Heart right ventricle (tissue), 16 donors: ENCODE data around the gene MBTPS1. TPM values are rescaled to one million over a fixed set of nuclear protein-coding genes. Genes with fewer than 3 reads are reported as not detected.
A peak's percentile ranks its signal among the peaks of the same experiment; 100 is the strongest.

ENCODE experiments used
- ATAC-seq, 8 donors: fragments of 200-7000 bp; cut with Tn5 transposase; one replicate each; pipeline ENCODE4 v1.9.1; 2020; ENCODE audit warnings: mild to moderate bottlenecking in 8 of 8, moderate library complexity in 8 of 8, moderate number of reproducible peaks in 1 of 8
- DNase-seq, 2 donors: peaks; one replicate each; pipeline ENCODE4 v3.0.0-alpha.2; 2020
- H3K27ac ChIP-seq, 10 donors: fragments of 200-600 bp; sonication (generic) in 2 of 10; one replicate each; pipeline versions ENCODE4 v1.5.0 to v1.8.0; 2020 to 2022; ENCODE audit warnings: mild to moderate bottlenecking in 3 of 10
- H3K27me3 ChIP-seq, 7 donors: fragments of 200-600 bp; one replicate each; pipeline ENCODE4 v1.8.0; 2021 to 2022; ENCODE audit warnings: mild to moderate bottlenecking in 2 of 7
- H3K36me3 ChIP-seq, 9 donors: fragments of 200-600 bp; sonication (generic) in 1 of 9; one replicate each; pipeline versions ENCODE4 v1.5.0 to v1.8.0; 2020 to 2022; ENCODE audit warnings: mild to moderate bottlenecking in 2 of 9
- H3K4me1 ChIP-seq, 9 donors: fragments of 200-600 bp; sonication (generic) in 1 of 9; one replicate each; pipeline versions ENCODE4 v1.5.0 to v1.8.0; 2020 to 2022; ENCODE audit warnings: mild to moderate bottlenecking in 4 of 9
- H3K4me3 ChIP-seq, 10 donors: fragments of 200-600 bp; sonication (generic) in 2 of 10; one replicate each; pipeline versions ENCODE4 v1.5.0 to v1.8.0; 2020 to 2022; ENCODE audit warnings: mild to moderate bottlenecking in 7 of 10, moderate library complexity in 2 of 10
- H3K9me3 ChIP-seq, 11 donors: fragments of 200-600 bp in 10 of 11; sonication (generic) in 2 of 11; one replicate each; pipeline versions ENCODE4 v1.5.0 to v1.8.0; 2013 to 2022; ENCODE audit warnings: mild to moderate bottlenecking in 2 of 11, control low read depth in 1 of 11, moderate library complexity in 1 of 11
- CTCF ChIP-seq, 9 donors: fragments of 200-600 bp; sonication (generic) in 2 of 9; IDR thresholded peaks; one replicate each; pipeline versions ENCODE4 v1.5.0 to v1.8.0; 2021 to 2022; ENCODE audit warnings: antibody characterized with exemption in 9 of 9, mild to moderate bottlenecking in 5 of 9, moderate library complexity in 1 of 9
- WGBS, 2 donors: extraction: QIAGEN DNeasy Blood & Tissue Kit; methylation state at CpG; one replicate each; pipeline ENCODE4 v1.1.7; 2013; ENCODE audit warnings: inconsistent platforms in 1 of 2; 5-methylcytosine and 5-hydroxymethylcytosine counted together
- intact Hi-C, 10 donors: fragments of 100-400 bp; cut with DNase I; formaldehyde crosslinking; loops; one replicate each; pipeline versions ENCODE4 v1.11.1 to v1.14.2; 2022
- polyA plus RNA-seq, 2 donors: library from polyadenylated mRNA; stranded (reverse); fragments of 200-250 nt; gene quantifications; one replicate each; pipeline ENCODE4 v1.2.3, GENCODE V29; 2013
- total RNA-seq, 10 donors: library from RNA; stranded (reverse); fragmentation: NEBNext Ultra II Directional in 3 of 10; extraction: Animal tissue kit (Norgen Biotek cat#: 25700) in 3 of 10; gene quantifications; one replicate each; pipeline versions ENCODE4 v1.2.1 to v1.2.4, GENCODE V29; 2021 to 2023
- donor health status: Arrhythmogenic right ventricular cardiomyopathy.
- donor health status: ischemic (EF 13 %, LVEDD 7.1; RV severe dilation, severe dysfunction).
- donor health status: healthy with polysubstance abuse.
- donor health status: DM: no; HTN: yes; CAD: no.
- donor health status: DM: no; HTN: no; CAD: no.
- donor health status: ischemic (EF 25% LVEDD 6.9; RV normal size, moderate dysfunction).
- donor health status: ischemic (EF 25% LVEDD 5.7; RV mildly dilated, moderate dysfunction).
- donor health status: healthy.
- donor health status: DM: yes; HTN: yes; CAD: no.
- donor health status: Ischemic cardiomyopathy.
- donor health status: ischemic (EF 35%, LVEDD 5.7; RV mildly dilated, moderate dysfunction).
- donor health status: nonischemic (EF 11% LVEDD 7.7; RV severe dilation, severe dysfunction).
- donor health status: DM: yes; HTN: yes; CAD: no.
- donor health status: PGD.
- donor health status: ischemic (EF 29% LVEDD 5.4; RV normal size, mild dysfunction).
- donor health status: nonischemic (EF 23%, LVEDD 6.1; RV moderate dilation, normal function).

Gene MBTPS1
- total and polyA plus RNA-seq, 12 donors = 41.4 to 122 (median 66.0) TPM

- TF ChIP-seq CTCF (IDR thresholded peaks at IDR 0.05) = no peak
- intact Hi-C loops = loop anchor here in 1 of 10 donors (10.0 kb wide), 1 partner anchor 393 kb away; no protein-coding TSS in a partner anchor
- Histone ChIP-seq H3K27me3 (no peaks in the 10 kb centered on the region), H3K9me3 (no peaks in the 10 kb centered on the region), H3K4me1 (peaks cover 0 to 46% (median 11%) of the 10 kb centered on the region in 9 donors), H3K4me3 (no peak overlapping the region), H3K36me3 (peaks cover 0 to 100% (median 84%) of the 10 kb centered on the region in 9 donors), H3K27ac (peak overlapping the region in 7 of 10 donors; percentile 1 to 60 (median 45))
- DNase-seq (peak in 1 of 2 donors; percentile 58), ATAC-seq (peak in 6 of 8 donors; percentile 67 to 85 (median 77))
- WGBS, 2 donors = 42 to 59% methylated on average over 10 of the region's 10 CpGs
These were observed 25.3 kb downstream of the MBTPS1 start for GRCh38 chr16:84091460-84091859.

DNA sequence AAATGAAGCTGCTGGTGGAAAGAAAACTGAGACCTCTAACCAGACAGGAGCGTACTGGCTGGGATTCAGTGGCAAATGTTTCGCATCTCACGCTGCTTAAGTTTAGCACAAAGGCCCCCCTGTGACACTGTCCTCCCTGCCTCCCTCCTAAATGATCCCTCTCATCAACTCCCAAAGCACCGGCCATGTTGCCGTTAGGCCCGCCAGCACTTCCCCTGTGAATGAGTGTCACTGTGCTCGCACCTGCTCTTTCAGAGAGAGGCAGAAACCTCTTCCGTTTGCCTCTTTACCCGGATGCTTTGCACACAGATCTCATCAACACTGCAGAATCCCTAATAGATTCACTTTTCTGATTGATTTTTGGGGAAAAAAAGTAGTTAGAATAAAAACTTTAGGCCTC lies 26.5 kb downstream of the MBTPS1 start:
- Histone ChIP-seq H3K27me3 (no peaks in the 10 kb centered on the region), H3K27ac (no peak overlapping the region), H3K36me3 (peaks cover 0 to 100% (median 80%) of the 10 kb centered on the region in 9 donors), H3K4me3 (no peak overlapping the region), H3K9me3 (no peaks in the 10 kb centered on the region), H3K4me1 (peaks cover 0 to 41% (median 22%) of the 10 kb centered on the region in 9 donors)
- 91% methylated on average over 9 of the region's 9 CpGs for WGBS, 2 donors
- intact Hi-C loops = loop anchor here in 1 of 10 donors (10.0 kb wide), 1 partner anchor 395 kb away; no protein-coding TSS in a partner anchor
- no peak for ATAC-seq
- DNase-seq = no peak
- no peak for TF ChIP-seq CTCF (IDR thresholded peaks at IDR 0.05)

GRCh38 chr16:84088695-84089395 lies 27.9 kb downstream of the MBTPS1 start:
- peak; percentile 37 to 47 for DNase-seq
- Histone ChIP-seq H3K4me3 (no peak overlapping the region), H3K4me1 (peaks cover 0 to 44% (median 22%) of the 10 kb centered on the region in 9 donors), H3K27ac (peak overlapping the region in 6 of 10 donors; percentile 10 to 77 (median 44)), H3K9me3 (no peaks in the 10 kb centered on the region), H3K27me3 (no peaks in the 10 kb centered on the region), H3K36me3 (peaks cover 0 to 100% (median 76%) of the 10 kb centered on the region in 9 donors)
- 70 to 80% methylated on average over 15 of the region's 15 CpGs for WGBS, 2 donors
- intact Hi-C loops = loop anchor here in 5 of 10 donors (1.0 to 10.0 kb wide), 5 partner anchors 25 to 396 kb away; partner anchors contain the start of genes TAF1C (in 2 of the 5) and ADAD2 (in 1 of the 5)
- peak in 6 of 9 donors; percentile 14 to 38 (median 26) for TF ChIP-seq CTCF (IDR thresholded peaks at IDR 0.05)
- ATAC-seq = peak in 7 of 8 donors; percentile 37 to 75 (median 58)

DNA sequence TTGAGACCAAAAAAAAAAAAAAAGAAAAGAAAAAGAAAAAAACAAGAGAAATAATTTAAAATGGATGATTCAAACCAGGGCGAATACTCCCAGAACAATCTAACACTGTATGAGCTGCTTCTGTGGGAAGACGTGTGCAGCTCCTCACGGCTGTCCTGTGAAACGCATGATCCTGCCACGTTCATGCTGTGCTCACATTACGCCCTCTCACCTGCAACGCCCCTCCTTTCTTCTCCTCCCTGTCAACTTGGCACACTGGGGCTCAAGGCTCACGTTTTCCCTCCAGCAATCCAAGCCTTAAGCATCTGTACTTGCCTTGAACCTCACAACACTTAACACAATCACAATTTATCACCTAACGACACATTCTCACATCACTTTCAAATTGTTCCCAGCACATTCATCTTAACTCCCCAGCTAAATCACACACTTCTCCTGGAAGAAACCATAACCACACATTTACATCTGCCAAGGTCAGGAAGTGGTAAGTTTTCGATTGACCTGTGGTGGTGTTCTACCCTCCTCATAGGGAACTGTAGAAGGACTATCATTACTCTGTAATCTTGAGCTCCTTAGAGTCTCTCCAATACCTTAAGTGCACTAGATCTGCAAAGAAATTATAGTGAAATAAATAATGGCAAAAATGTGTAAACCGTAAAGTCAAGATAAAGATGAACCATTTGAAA lies 29.1 kb downstream of the MBTPS1 start:
- intact Hi-C loops = loop anchor here in 5 of 10 donors (1.0 to 10.0 kb wide), 5 partner anchors 27 to 397 kb away; partner anchors contain the start of genes TAF1C (in 2 of the 5) and ADAD2 (in 1 of the 5)
- Histone ChIP-seq H3K27me3 (no peaks in the 10 kb centered on the region), H3K4me3 (no peak overlapping the region), H3K36me3 (peaks cover 0 to 100% (median 68%) of the 10 kb centered on the region in 9 donors), H3K27ac (peak overlapping the region in 7 of 10 donors; percentile 18 to 77 (median 69)), H3K4me1 (peaks cover 0 to 44% (median 22%) of the 10 kb centered on the region in 9 donors), H3K9me3 (no peaks in the 10 kb centered on the region)
- ATAC-seq = no peak
- WGBS, 2 donors = 81 to 85% methylated on average over 11 of the region's 11 CpGs
- no peak for TF ChIP-seq CTCF (IDR thresholded peaks at IDR 0.05)
- no peak for DNase-seq
